Measurements from ENCODE around the gene MAEA. TPM values are rescaled to one million over a fixed set of nuclear protein-coding genes. Genes with fewer than 3 reads are reported as not detected.

MAEA gene
- total RNA-seq, 1 donor from 2014 or later, result 81.3 TPM

DNA sequence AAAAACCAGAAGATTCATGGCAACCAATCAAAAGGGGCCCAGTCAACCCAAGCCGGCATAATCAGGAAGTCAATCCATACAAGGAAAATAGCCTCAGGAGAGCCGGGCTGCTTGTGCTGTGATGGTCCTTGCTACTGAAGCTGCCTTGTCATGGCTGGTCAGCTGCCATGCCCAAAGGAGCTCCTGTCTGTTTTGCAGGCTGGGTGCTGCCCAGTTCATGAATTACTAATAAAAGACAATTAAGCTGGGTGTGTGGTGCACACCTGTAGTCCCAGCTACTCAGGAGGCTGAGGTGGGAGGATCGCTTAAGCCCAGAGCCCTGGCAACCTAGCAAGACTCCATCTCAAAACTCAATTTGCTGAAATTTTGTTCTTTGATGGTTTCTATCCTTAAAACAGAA, 24.7 kb upstream of the MAEA start:
- no peak for DNase-seq (ENCODE audit: low spot score, unreplicated experiment)
- H3K27ac Mint-ChIP-seq, result no peak overlapping the region
- TF ChIP-seq, protein P1, sequence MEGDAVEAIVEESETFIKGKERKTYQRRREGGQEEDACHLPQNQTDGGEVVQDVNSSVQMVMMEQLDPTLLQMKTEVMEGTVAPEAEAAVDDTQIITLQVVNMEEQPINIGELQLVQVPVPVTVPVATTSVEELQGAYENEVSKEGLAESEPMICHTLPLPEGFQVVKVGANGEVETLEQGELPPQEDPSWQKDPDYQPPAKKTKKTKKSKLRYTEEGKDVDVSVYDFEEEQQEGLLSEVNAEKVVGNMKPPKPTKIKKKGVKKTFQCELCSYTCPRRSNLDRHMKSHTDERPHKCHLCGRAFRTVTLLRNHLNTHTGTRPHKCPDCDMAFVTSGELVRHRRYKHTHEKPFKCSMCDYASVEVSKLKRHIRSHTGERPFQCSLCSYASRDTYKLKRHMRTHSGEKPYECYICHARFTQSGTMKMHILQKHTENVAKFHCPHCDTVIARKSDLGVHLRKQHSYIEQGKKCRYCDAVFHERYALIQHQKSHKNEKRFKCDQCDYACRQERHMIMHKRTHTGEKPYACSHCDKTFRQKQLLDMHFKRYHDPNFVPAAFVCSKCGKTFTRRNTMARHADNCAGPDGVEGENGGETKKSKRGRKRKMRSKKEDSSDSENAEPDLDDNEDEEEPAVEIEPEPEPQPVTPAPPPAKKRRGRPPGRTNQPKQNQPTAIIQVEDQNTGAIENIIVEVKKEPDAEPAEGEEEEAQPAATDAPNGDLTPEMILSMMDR (IDR thresholded peaks at IDR 0.05; ENCODE audit: unreplicated experiment), result no peak
- H3K9me3 Mint-ChIP-seq (ENCODE audit: low read depth), result peaks cover 24% of the 10 kb centered on the region
- no peaks in the 10 kb centered on the region for H3K27me3 Mint-ChIP-seq
- H3K36me3 Mint-ChIP-seq (ENCODE audit: insufficient read depth), result peaks cover 15% of the 10 kb centered on the region
- H3K4me3 Mint-ChIP-seq (ENCODE audit: low read depth), result no peak overlapping the region
- H3K4me1 Mint-ChIP-seq (ENCODE audit: low read depth), result no peaks in the 10 kb centered on the region

DNA sequence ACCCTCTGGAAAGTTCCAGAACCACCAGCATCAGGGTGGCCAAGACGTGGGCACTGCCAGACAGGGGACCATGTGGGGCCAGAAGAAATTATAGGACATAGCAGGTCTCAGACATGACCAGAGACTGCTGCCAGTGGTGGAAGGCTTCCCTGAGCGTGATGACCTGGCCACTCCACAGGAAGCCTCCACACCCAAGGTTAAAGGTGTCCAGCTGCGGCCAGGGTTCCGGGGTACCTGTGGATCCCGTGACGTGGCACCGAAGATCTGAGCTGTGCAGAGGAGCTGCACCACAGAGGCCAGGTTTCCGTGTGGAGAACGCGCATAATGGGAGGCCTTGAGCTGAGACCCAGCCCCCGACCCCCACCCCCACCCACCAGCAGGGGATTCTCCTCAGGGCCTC, 24.3 kb upstream of the MAEA start:
- no peak overlapping the region for H3K4me3 Mint-ChIP-seq (ENCODE audit: low read depth)
- TF ChIP-seq, protein P1 (IDR thresholded peaks at IDR 0.05; ENCODE audit: unreplicated experiment), result no peak
- no peaks in the 10 kb centered on the region for H3K27me3 Mint-ChIP-seq
- peaks cover 15% of the 10 kb centered on the region for H3K36me3 Mint-ChIP-seq (ENCODE audit: insufficient read depth)
- H3K9me3 Mint-ChIP-seq (ENCODE audit: low read depth), result peaks cover 24% of the 10 kb centered on the region
- H3K27ac Mint-ChIP-seq, result no peak overlapping the region
- no peaks in the 10 kb centered on the region for H3K4me1 Mint-ChIP-seq (ENCODE audit: low read depth)
- no peak for DNase-seq (ENCODE audit: low spot score, unreplicated experiment)

DNA sequence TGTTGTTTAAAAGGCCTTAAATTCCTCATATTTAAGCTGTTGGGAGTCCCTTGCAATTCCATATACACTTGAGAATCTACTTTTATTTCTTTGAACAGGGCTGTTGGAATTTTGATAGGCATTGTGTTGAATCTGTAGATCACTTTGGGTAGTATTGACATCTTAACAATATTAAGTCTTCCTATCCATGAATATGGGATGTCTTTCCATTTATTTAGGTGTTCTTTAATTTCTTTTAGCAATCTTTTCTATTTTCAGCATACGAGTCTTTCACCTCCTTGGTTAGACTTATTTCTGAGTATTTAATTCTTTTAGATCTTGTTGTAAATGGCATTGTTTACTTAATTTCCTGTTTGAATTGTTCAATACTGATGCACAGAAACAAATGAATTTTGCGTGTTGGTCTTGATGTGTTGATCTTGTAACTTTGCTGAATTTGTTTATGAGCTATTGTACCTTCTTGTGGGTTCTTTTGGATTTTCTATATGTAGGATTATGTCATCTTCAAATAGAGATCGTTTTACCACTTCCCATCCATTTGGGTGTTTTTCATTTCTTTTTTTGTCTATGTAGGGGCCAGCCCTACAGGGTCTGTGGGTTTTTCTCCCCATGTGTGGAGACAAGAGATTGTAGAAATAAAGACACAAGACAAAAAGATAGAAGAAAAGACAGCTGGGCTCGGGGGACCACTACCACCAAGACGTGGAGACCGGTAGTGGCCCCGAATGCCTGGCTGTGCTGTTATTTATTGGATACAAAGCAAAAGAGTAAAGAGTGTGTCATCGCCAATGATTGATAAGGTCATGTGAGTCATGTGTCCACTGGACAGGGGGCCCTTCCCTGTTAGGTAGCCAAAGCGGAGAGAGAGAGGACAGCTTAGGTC, 22.6 kb upstream of the MAEA start:
- Mint-ChIP-seq H3K36me3 (ENCODE audit: insufficient read depth) (peaks cover 18% of the 10 kb centered on the region), H3K4me1 (ENCODE audit: low read depth) (no peaks in the 10 kb centered on the region), H3K27me3 (no peaks in the 10 kb centered on the region), H3K27ac (no peak overlapping the region), H3K9me3 (ENCODE audit: low read depth) (peaks cover 28% of the 10 kb centered on the region), H3K4me3 (ENCODE audit: low read depth) (no peak overlapping the region)
- TF ChIP-seq, protein P1 (IDR thresholded peaks at IDR 0.05; ENCODE audit: unreplicated experiment), result no peak
- no peak for DNase-seq (ENCODE audit: low spot score, unreplicated experiment)

DNA sequence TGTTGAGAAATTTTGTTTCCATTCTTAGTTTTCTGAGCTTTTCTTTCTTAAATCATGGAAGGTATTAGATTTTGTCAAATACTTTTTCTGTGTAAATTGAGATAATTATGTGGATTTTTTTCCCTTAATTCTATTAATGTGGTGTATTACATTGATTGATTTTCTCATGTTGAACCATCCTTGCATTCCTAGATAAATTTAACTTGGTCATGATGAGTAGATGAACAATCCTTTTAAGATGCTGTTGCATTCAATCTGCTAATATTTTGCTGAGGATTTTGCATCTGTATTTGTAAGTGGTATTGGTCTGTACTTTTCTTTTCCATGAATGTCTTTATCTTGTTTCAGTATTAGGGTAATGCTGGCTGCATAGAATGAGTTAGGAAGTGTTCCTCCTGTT, 20.5 kb upstream of the MAEA start:
- no peaks in the 10 kb centered on the region for H3K27me3 Mint-ChIP-seq
- H3K4me1 Mint-ChIP-seq (ENCODE audit: low read depth), result no peaks in the 10 kb centered on the region
- peaks cover 28% of the 10 kb centered on the region for H3K9me3 Mint-ChIP-seq (ENCODE audit: low read depth)
- peaks cover 18% of the 10 kb centered on the region for H3K36me3 Mint-ChIP-seq (ENCODE audit: insufficient read depth)
- TF ChIP-seq, protein P1 (IDR thresholded peaks at IDR 0.05; ENCODE audit: unreplicated experiment), result no peak
- DNase-seq (ENCODE audit: low spot score, unreplicated experiment), result no peak
- H3K27ac Mint-ChIP-seq, result no peak overlapping the region
- H3K4me3 Mint-ChIP-seq (ENCODE audit: low read depth), result no peak overlapping the region

- Mint-ChIP-seq H3K4me3 (ENCODE audit: low read depth) (no peak overlapping the region), H3K9me3 (ENCODE audit: low read depth) (peaks cover 21% of the 10 kb centered on the region), H3K27ac (no peak overlapping the region), H3K36me3 (ENCODE audit: insufficient read depth) (peaks cover 9% of the 10 kb centered on the region), H3K27me3 (no peaks in the 10 kb centered on the region), H3K4me1 (ENCODE audit: low read depth) (no peaks in the 10 kb centered on the region)
- no peak for DNase-seq (ENCODE audit: low spot score, unreplicated experiment)
- TF ChIP-seq, protein P1 (IDR thresholded peaks at IDR 0.05; ENCODE audit: unreplicated experiment), result no peak
These were observed 18.0 kb upstream of the MAEA start for GRCh38 chr4:1271686-1272085.
